Heart left ventricle (tissue), 13 donors: ENCODE measurements around the gene CDH12.

ENCODE experiments used
- POLR2A ChIP-seq, 2 donors: fragments of 450-650 bp; IDR thresholded peaks; one replicate each; pipeline ENCODE4 v1.6.1; 2017; ENCODE audit warnings: antibody characterized with exemption in 2 of 2, mild to moderate bottlenecking in 2 of 2, moderate library complexity in 2 of 2
- TF ChIP-seq, protein P1 (sequence below), 12 donors: fragments of 200-600 bp; sonication (generic) in 4 of 12; IDR thresholded peaks; one replicate each; pipeline versions ENCODE4 v1.5.0 to v1.8.0; 2018 to 2022; ENCODE audit warnings: antibody characterized with exemption in 12 of 12, mild to moderate bottlenecking in 5 of 12
- donor health status: ischemic (EF 13 %, LVEDD 7.1; RV severe dilation, severe dysfunction).
- donor health status: DM: no; HTN: yes; CAD: no.
- donor health status: DM: no; HTN: no; CAD: no.
- donor health status: ischemic (EF 25% LVEDD 6.9; RV normal size, moderate dysfunction).
- donor health status: ischemic (EF 25% LVEDD 5.7; RV mildly dilated, moderate dysfunction).
- donor health status: ischemic (EF 35%, LVEDD 5.7; RV mildly dilated, moderate dysfunction).
- donor health status: nonischemic (EF 11% LVEDD 7.7; RV severe dilation, severe dysfunction).
- donor health status: DM: yes; HTN: yes; CAD: no.
- donor health status: PGD.
- donor health status: ischemic (EF 29% LVEDD 5.4; RV normal size, mild dysfunction).
- donor health status: nonischemic (EF 23%, LVEDD 6.1; RV moderate dilation, normal function).

DNA sequence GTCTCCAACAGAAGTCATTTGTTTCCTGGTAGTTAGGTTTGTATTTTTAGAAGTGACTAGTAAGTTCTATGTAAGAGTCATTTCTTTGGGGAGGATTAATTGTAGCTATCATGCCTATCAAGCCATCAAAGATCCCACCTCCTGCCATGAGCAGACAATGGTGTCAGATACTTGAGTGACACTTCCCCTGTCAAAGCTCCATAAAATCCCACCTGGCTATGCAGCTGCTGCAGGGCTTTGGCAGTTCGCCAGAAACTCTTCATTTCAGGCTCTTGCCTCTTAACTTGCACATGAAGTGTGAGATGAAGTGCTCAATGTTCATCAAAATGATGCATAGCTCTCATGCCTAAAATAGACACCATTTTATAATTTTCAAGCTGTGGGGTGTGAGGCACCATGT is 312.1 kb downstream of the CDH12 start:
- TF ChIP-seq POLR2A (IDR thresholded peaks at IDR 0.05): no peak
- TF ChIP-seq, protein P1, sequence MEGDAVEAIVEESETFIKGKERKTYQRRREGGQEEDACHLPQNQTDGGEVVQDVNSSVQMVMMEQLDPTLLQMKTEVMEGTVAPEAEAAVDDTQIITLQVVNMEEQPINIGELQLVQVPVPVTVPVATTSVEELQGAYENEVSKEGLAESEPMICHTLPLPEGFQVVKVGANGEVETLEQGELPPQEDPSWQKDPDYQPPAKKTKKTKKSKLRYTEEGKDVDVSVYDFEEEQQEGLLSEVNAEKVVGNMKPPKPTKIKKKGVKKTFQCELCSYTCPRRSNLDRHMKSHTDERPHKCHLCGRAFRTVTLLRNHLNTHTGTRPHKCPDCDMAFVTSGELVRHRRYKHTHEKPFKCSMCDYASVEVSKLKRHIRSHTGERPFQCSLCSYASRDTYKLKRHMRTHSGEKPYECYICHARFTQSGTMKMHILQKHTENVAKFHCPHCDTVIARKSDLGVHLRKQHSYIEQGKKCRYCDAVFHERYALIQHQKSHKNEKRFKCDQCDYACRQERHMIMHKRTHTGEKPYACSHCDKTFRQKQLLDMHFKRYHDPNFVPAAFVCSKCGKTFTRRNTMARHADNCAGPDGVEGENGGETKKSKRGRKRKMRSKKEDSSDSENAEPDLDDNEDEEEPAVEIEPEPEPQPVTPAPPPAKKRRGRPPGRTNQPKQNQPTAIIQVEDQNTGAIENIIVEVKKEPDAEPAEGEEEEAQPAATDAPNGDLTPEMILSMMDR (IDR thresholded peaks at IDR 0.05): no peak
